Activated T-cell treated with anti-CD3 and anti-CD28 coated beads for 24 hours (primary cell): ENCODE measurements around the gene ISCA2.

ENCODE experiments used
- DNase-seq: peaks from one replicate; pipeline ENCODE4 v3.0.0-alpha.2; 2020; ENCODE audit warnings: low read depth

Gene ISCA2

GRCh38 chr14:74508844-74509428 is 15.4 kb downstream of the ISCA2 start:
- DNase-seq = no peak

- no peak for DNase-seq
These were observed 16.1 kb downstream of the ISCA2 start for GRCh38 chr14:74509587-74510222.

- DNase-seq = no peak
These were observed 16.8 kb downstream of the ISCA2 start for GRCh38 chr14:74510223-74510931.

DNA sequence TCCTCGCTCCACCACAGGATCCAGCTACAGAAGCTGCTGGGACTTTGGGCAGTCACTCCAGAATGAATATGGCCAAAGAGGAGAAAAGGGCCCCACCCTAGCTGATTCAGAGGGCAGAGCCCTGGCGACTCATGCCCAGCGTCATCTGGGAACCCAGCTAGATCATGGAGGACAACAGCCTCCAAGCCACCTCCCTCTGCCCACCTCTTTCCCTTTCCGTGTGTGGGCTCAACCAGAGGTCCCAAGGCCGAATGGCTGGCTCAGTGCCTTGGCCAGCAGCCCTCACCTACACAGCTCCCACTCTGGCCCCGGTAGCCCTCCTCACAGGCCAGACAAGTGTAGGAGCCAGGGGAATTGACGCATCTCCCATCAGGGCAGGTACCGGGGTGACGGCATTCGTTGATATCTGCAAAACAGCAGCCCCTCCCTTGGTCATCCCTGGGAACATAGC is 17.4 kb downstream of the ISCA2 start:
- DNase-seq = no peak

DNA sequence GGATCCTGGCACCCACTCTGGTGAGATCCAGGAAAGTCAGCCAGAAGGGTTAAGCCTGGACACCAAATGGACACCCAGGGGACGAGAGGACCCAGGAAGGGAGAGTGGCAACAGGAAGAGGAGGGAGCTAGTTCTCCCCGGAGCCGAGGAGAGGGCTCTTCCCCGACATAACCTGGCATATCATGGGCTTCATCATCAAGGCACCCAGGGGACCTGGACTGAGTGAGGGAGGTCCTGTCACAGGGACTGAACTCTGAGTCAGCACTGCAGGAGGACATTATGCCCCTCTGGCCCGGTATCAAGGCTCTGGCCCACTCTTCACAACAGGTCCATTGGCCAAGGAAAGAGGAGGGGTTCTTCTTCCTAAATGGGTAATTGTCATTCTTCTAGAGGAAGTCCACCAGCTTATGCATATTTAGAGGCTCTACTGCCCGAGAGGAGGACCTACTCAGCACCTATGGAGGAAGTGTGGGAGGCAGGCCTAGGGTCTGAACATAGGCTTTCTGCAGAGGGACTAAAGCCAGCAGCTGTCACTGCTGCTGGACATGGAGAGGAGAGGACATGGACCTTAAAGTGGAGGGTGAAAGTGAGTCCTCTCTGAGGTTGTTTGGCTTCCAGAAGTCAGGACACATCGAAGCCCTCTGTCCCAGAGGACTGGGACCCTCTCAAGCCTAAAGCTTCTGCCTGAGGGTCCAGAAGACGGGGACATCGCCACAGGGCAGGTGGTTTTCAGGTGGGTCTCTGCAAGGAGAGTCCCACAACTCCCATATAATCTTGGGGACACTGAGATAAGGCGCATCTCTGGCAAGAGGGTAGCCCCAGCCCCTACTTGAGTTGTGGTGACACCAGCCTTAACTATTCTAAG is 18.6 kb downstream of the ISCA2 start:
- no peak for DNase-seq

DNA sequence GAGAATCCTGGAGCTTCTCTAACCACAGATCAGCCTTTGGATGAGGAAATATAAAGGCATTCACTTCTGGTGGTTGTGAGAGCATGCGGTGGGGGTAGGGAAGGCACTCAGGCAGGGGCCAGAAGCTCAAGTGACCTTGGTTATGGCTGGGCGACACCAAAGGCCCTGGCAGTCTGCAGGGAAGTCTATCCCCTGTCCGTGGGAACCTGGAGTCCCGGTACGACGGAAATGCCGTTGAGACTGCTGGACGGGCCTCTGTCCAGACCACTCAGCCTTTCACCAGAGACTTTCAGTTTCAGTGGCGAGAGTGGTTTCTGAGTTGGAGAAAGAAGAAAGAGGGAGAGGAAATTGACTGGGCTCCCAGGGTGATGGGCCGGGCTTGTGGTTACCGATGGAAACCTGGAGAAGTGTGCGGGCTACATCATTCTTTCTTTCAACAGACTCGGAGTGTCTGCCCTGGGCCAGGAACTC is 20.9 kb downstream of the ISCA2 start:
- no peak for DNase-seq

DNA sequence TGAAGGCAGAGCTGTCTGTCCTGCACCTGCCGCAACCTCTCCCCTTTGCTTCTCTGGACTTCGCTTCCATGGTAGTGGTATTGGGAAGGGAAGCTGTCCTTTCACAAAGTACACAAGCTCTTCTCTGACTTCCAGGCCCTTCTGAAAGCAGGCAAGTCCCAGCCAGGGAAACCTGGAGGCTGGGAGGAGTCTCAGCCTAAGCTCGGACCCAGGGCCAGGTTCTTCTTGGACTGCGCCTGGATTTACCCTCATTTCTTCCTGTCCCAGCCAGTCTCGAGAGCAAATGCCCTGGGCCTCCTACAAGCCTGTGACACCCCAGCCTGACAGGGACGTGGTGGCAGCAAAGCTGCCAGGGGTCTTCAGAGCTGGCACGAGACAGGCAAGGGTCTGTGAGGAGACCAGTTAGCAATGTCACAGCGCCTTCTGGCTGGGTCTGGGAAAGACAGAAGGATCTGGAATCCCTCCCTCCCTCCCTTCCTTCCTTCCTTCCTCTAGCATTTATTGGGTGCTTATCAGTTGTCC is 22.4 kb downstream of the ISCA2 start:
- no peak for DNase-seq

- DNase-seq = no peak
These were observed 23.0 kb downstream of the ISCA2 start for GRCh38 chr14:74516451-74517160.

GRCh38 chr14:74517731-74518130 is 24.2 kb downstream of the ISCA2 start:
- no peak for DNase-seq

- DNase-seq = no peak
These were observed 24.7 kb downstream of the ISCA2 start for GRCh38 chr14:74518221-74518620.

DNA sequence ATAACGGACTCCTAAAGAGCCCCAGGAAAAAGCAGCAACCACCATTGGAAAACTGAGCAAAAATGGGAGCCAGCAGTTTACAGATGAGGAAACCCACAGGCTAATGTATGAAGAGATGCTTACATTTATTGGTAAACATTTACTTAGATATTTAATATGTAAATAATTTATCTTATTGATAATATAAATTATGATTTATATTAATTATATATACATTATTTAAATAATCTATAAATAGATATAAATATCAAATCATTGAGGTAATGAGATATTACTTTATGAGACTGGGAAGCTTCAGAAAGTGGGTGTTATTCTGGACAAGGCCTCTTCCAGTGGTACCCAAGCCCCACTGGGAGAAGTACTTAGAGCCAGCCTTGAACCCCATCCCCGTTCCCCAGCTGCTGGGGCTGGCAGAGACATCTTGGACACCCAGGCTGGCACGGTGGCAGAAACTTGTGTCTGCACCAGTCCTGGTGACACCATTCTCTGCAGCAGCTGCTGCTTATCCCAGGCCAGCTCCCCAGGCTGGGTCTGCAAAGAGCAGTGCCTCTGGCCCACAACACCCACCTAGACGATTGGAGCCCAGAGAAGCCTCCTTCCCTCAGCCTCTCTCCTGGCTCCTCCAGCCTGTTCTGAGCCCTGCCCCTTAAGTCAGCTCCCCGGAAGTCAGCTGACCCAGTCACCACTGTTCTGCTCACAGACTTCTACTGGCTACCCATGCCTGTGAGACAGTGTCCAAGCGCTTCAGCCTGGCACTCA is 25.9 kb downstream of the ISCA2 start:
- no peak for DNase-seq

- no peak for DNase-seq
These were observed 28.2 kb downstream of the ISCA2 start for GRCh38 chr14:74521756-74522155.

DNA sequence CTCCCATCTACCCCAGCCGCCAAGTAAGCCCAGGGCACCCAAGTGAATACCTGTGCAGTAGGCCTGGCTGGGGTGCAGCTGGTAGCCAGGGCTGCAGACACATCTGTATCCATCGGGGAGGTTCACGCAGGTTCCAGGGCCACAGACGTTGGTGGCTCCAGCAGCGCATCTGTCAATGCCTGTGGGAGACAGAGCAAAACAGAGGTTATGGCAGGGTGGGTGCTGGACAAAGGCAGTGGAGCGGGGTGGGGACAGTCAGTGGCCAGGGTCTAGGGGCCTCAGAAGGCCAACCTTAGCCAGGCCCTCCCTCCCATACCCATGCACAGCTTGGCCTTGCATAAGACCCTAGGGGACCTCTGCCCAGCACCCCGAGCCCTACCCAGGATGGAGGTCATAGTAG is 29.2 kb downstream of the ISCA2 start:
- no peak for DNase-seq

- DNase-seq = no peak
These were observed 30.7 kb downstream of the ISCA2 start for GRCh38 chr14:74524076-74524811.

- no peak for DNase-seq
These were observed 31.2 kb downstream of the ISCA2 start for GRCh38 chr14:74524812-74525135.

GRCh38 chr14:74525361-74525851 is 31.8 kb downstream of the ISCA2 start:
- DNase-seq = no peak

GRCh38 chr14:74526854-74527585 is 33.5 kb downstream of the ISCA2 start:
- DNase-seq = no peak

- DNase-seq = no peak
These were observed 34.2 kb downstream of the ISCA2 start for GRCh38 chr14:74527736-74528280.

DNA sequence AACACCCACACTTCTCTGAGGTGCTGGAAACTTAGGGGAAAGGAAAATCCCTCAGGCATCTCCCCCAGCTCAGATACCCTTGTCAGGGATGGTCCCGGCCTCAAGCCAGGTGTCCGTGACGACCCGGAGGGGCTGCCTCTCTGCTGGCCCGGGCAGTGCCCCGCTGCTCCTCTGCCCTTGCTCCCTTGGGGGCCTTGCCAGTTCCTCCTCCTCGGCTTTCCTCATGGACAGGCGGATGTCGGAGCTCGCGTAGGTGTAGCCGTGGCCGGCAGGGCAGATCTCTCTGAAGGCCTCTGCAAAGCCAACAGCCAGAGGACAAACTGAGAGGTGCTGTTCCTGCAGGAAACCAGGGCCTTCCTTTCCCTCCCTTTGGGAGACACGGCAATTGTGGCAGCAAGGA is 34.8 kb downstream of the ISCA2 start:
- DNase-seq = no peak
